ENCODE data around the gene NEURL4.

DNA sequence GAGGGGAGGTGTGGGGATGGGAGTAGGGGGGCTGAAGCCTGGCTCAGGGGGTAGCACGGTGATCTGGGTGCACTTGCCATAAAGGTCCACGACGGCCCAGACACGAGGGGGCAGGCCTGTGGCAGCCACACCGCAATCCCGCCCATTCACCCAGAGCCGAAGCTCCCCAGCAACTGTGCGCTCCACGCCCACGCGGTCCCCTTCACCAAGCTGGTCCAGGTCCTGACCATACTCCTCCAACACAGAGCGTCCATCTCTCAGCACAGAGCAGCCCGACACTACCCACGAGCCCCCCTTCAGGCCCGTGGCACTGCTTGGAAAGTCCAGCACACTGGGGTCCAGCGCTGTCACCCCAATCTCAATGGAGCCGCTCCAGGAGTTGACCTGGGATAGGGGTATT, 1.6 kb downstream of the NEURL4 start:
- TF ChIP-seq POLR2A (IDR thresholded peaks at IDR 0.05), result no peak
- TF ChIP-seq, protein P1, sequence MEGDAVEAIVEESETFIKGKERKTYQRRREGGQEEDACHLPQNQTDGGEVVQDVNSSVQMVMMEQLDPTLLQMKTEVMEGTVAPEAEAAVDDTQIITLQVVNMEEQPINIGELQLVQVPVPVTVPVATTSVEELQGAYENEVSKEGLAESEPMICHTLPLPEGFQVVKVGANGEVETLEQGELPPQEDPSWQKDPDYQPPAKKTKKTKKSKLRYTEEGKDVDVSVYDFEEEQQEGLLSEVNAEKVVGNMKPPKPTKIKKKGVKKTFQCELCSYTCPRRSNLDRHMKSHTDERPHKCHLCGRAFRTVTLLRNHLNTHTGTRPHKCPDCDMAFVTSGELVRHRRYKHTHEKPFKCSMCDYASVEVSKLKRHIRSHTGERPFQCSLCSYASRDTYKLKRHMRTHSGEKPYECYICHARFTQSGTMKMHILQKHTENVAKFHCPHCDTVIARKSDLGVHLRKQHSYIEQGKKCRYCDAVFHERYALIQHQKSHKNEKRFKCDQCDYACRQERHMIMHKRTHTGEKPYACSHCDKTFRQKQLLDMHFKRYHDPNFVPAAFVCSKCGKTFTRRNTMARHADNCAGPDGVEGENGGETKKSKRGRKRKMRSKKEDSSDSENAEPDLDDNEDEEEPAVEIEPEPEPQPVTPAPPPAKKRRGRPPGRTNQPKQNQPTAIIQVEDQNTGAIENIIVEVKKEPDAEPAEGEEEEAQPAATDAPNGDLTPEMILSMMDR (IDR thresholded peaks at IDR 0.05), result no peak

All from esophagus squamous epithelium (tissue), 4 donors.